Hematopoietic multipotent progenitor cell treated with erythropoietin and hydrocortisone succinate and interleukin-3 and kit ligand, for 8 days (in vitro differentiated cells): Measurements from ENCODE around the gene EFNB2.

Experiments used
- DNase-seq: peaks from one replicate; pipeline ENCODE4 v3.0.0-alpha.2; 2015

EFNB2 gene

GRCh38 chr13:106524108-106524507 is 11.4 kb downstream of the EFNB2 start:
- DNase-seq = no peak

GRCh38 chr13:106523576-106523975 is 11.9 kb downstream of the EFNB2 start:
- DNase-seq = no peak

- no peak for DNase-seq
Observed at GRCh38 chr13:106522898-106523525, 12.4 kb downstream of the EFNB2 start.

GRCh38 chr13:106522112-106522705 is 13.3 kb downstream of the EFNB2 start:
- DNase-seq = no peak

- DNase-seq = no peak
Observed at GRCh38 chr13:106521095-106521799, 14.2 kb downstream of the EFNB2 start.

GRCh38 chr13:106520251-106521054 is 15.0 kb downstream of the EFNB2 start:
- DNase-seq = no peak

- DNase-seq = no peak
Observed at GRCh38 chr13:106518512-106518911, 16.9 kb downstream of the EFNB2 start.

GRCh38 chr13:106517109-106517847 is 18.2 kb downstream of the EFNB2 start:
- no peak for DNase-seq

GRCh38 chr13:106515635-106516254 is 19.7 kb downstream of the EFNB2 start:
- no peak for DNase-seq

GRCh38 chr13:106514928-106515634 is 20.4 kb downstream of the EFNB2 start:
- DNase-seq = no peak

- no peak for DNase-seq
Observed at GRCh38 chr13:106513025-106513983, 22.2 kb downstream of the EFNB2 start.

- peak; percentile 76 for DNase-seq
Observed at GRCh38 chr13:106507560-106508274, 27.7 kb downstream of the EFNB2 start.

GRCh38 chr13:106506286-106506685 is 29.2 kb downstream of the EFNB2 start:
- DNase-seq = no peak

GRCh38 chr13:106505732-106506131 is 29.7 kb downstream of the EFNB2 start:
- DNase-seq = no peak

GRCh38 chr13:106505295-106505694 is 30.2 kb downstream of the EFNB2 start:
- DNase-seq = no peak

GRCh38 chr13:106503730-106504453 is 31.6 kb downstream of the EFNB2 start:
- DNase-seq = no peak

- no peak for DNase-seq
Observed at GRCh38 chr13:106503272-106503671, 32.2 kb downstream of the EFNB2 start.

GRCh38 chr13:106500445-106500844 is 35.0 kb downstream of the EFNB2 start:
- peak; percentile 32 for DNase-seq

- peak; percentile 74 for DNase-seq
Observed at GRCh38 chr13:106499896-106500295, 35.6 kb downstream of the EFNB2 start.
